Trophoblast cell (in vitro differentiated cells and primary cell): ENCODE measurements around the gene PTGR1.

Experiments
- DNase-seq, 2 donors: peaks; one replicate each; pipeline ENCODE4 v3.0.0-alpha.2; 2016
- H2AFZ ChIP-seq: 2 replicates; pipeline ENCODE4 v1.6.1; 2013; ENCODE audit warnings: low read length, moderate library complexity, mild to moderate bottlenecking; ENCODE audit not compliant: insufficient read depth, poor library complexity
- H2AK5ac ChIP-seq: 2 replicates; pipeline ENCODE4 v1.6.1; 2013; ENCODE audit warnings: mild to moderate bottlenecking, low read length
- H2BK120ac ChIP-seq: 2 replicates; pipeline ENCODE4 v1.6.1; 2013; ENCODE audit warnings: low read length, mild to moderate bottlenecking, moderate library complexity; ENCODE audit not compliant: insufficient read depth, poor library complexity
- H2BK12ac ChIP-seq: 2 replicates; pipeline ENCODE4 v1.6.1; 2013; ENCODE audit warnings: mild to moderate bottlenecking, low read length, moderate library complexity
- H2BK5ac ChIP-seq: 2 replicates; pipeline ENCODE4 v1.6.1; 2013; ENCODE audit warnings: low read length, low read depth, moderate library complexity, mild to moderate bottlenecking; ENCODE audit not compliant: poor library complexity
- H3K14ac ChIP-seq: 2 replicates; pipeline ENCODE4 v1.6.1; 2013; ENCODE audit warnings: mild to moderate bottlenecking, low read length
- H3K18ac ChIP-seq: 2 replicates; pipeline ENCODE4 v1.6.1; 2013; ENCODE audit warnings: mild to moderate bottlenecking, low read length
- H3K23ac ChIP-seq: 2 replicates; pipeline ENCODE4 v1.6.1; 2013; ENCODE audit warnings: low read length
- H3K27ac ChIP-seq: 2 replicates; pipeline ENCODE4 v1.5.1; 2013; ENCODE audit warnings: low read depth, mild to moderate bottlenecking, inconsistent platforms, low read length, moderate library complexity
- H3K27me3 ChIP-seq: 2 replicates; pipeline ENCODE4 v1.6.1; 2013; ENCODE audit warnings: inconsistent platforms, mild to moderate bottlenecking, low read length, moderate library complexity; ENCODE audit not compliant: insufficient read depth
- H3K36me3 ChIP-seq, 2 experiments: 1 replicate in 1 of 2; 2 replicates in 1 of 2; pipeline ENCODE4 v1.6.1; 2013; ENCODE audit warnings: low read length in 2 of 2, mild to moderate bottlenecking in 2 of 2, moderate library complexity in 1 of 2; ENCODE audit not compliant: insufficient read depth in 2 of 2, control insufficient read depth in 1 of 2
- H3K4ac ChIP-seq: 2 replicates; pipeline ENCODE4 v1.6.1; 2013; ENCODE audit warnings: low read depth, mild to moderate bottlenecking, low read length, moderate library complexity
- H3K4me1 ChIP-seq, 2 experiments: 1 replicate in 1 of 2; 2 replicates in 1 of 2; pipeline ENCODE4 v1.6.1; 2013; ENCODE audit warnings: low read length in 2 of 2, mild to moderate bottlenecking in 2 of 2, moderate library complexity in 1 of 2; ENCODE audit not compliant: insufficient read depth in 2 of 2, control insufficient read depth in 1 of 2
- H3K4me2 ChIP-seq: 2 replicates; pipeline ENCODE4 v1.6.1; 2013; ENCODE audit warnings: inconsistent platforms, mild to moderate bottlenecking, low read length, moderate library complexity
- H3K4me3 ChIP-seq: 2 replicates; pipeline ENCODE4 v1.5.1; 2013; ENCODE audit warnings: mild to moderate bottlenecking, low read depth, low read length, inconsistent platforms
- H3K79me1 ChIP-seq: one replicate; pipeline ENCODE4 v1.6.1; 2013; ENCODE audit warnings: low read length
- H3K79me2 ChIP-seq: 2 replicates; pipeline ENCODE4 v1.6.1; 2013; ENCODE audit warnings: low read length, mild to moderate bottlenecking; ENCODE audit not compliant: control insufficient read depth, insufficient read depth, poor library complexity
- H3K9ac ChIP-seq: 2 replicates; pipeline ENCODE4 v1.6.1; 2013; ENCODE audit warnings: mild to moderate bottlenecking, low read length
- H3K9me3 ChIP-seq: 2 replicates; pipeline ENCODE4 v1.6.1; 2013; ENCODE audit warnings: low read depth, mild to moderate bottlenecking, control low read depth, inconsistent platforms, low read length; ENCODE audit not compliant: insufficient read depth
- H4K12ac ChIP-seq: 2 replicates; pipeline ENCODE4 v1.6.1; 2013; ENCODE audit warnings: low read depth, mild to moderate bottlenecking, low read length, moderate library complexity
- H4K8ac ChIP-seq: 2 replicates; pipeline ENCODE4 v1.6.1; 2013; ENCODE audit warnings: low read depth, mild to moderate bottlenecking, low read length, moderate library complexity
- H4K91ac ChIP-seq: one replicate; pipeline ENCODE4 v1.6.1; 2013; ENCODE audit warnings: low read depth, mild to moderate bottlenecking, low read length, moderate library complexity
- WGBS: extraction: QIAGEN DNeasy Blood & Tissue Kit; methylation state at CpG from one replicate; pipeline ENCODE4 v1.1.7; 2013; ENCODE audit warnings: missing lambda C conversion rate; ENCODE audit not compliant: insufficient read length, insufficient coverage; ENCODE audit errors: extremely low coverage; 5-methylcytosine and 5-hydroxymethylcytosine counted together

PTGR1 gene

DNA sequence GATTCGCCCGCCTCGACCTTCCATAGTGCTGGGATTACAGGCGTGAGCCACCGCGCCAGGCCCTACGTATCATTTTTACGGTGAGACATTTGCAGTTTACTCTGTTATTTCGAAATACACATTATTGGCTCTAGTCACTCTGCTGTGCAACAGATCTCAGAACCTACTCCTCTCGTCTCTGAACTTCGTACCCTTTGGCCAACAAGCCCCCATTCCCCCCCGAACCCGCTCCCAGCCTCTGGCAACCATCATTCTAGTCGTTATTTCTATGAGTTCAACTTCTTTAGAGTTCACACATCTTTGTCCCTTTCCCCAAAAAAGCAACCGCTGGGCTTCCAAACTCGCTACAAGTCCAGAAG lies 735 bp downstream of the PTGR1 start:
- Histone ChIP-seq H3K36me3 (peaks cover 0 to 13% of the 10 kb centered on the region in 2 experiments), H3K27me3 (no peaks in the 10 kb centered on the region), H4K12ac (no peak overlapping the region), H3K14ac (no peak overlapping the region), H2BK5ac (no peak overlapping the region), H3K79me1 (peaks cover 2% of the 10 kb centered on the region), H3K4me3 (peak overlapping the region; percentile 70), H4K8ac (no peak overlapping the region), H3K18ac (no peak overlapping the region), H2AK5ac (no peak overlapping the region), H3K9me3 (no peaks in the 10 kb centered on the region), H2BK12ac (no peak overlapping the region), H3K9ac (no peak overlapping the region), H3K4me1 (peaks cover 0 to 4% of the 10 kb centered on the region in 2 experiments), H2AFZ (peak overlapping the region; percentile 43), H3K4ac (no peak overlapping the region), H4K91ac (no peak overlapping the region), H3K23ac (no peak overlapping the region), H3K4me2 (peak overlapping the region; percentile 90), H3K79me2 (no peaks in the 10 kb centered on the region), H3K27ac (no peak overlapping the region), H2BK120ac (no peak overlapping the region)
- DNase-seq = peak; percentile 33 to 58
- no CpG with 5 or more reads among the region's 16 CpGs for WGBS

DNA sequence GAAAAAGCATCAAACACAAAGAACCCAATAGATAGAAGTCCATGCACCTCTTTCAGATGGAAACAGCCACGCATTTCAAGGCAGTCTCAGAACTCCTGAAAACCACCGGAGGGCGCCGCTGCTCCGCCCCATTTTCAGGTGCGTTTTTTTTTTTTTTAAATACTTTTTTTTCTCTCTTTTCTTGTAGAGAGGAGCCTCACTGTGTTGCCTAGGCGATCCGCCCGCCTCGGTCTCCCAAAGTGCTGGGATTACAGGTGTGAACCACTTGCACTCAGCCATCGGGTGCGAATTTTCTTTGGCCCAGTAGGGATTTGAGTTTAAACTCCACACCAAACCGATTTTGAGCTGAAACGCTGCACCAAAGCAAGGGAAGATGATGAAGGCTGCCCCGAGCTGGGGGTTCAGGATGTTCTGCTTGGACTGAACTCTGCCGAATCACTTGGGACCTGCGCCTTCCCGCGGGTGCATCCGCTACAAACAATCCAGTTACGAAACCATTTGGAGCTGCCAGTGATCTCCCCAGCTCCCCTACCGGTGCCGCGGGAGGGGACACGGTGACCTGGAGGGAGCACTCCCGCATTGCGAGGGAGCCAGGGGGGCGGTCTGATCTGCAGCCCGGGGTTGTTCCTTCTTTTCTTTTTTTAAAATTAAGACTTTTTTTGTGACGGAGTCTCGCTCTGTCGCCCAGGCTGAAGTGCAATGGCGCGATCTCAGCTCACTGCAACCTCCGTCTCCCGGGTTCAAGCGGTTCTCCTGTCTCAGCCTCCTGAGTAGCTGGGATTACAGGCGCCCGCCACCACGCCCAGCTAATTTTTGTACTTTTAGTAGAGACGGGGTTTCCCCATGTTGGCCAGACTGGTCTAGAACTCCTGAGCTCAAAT lies 1.4 kb downstream of the PTGR1 start:
- peak; percentile 69 to 82 for DNase-seq
- Histone ChIP-seq H2BK120ac (no peak overlapping the region), H3K4ac (no peak overlapping the region), H3K9ac (peak overlapping the region; percentile 66), H4K8ac (peak overlapping the region; percentile 32), H2AK5ac (no peak overlapping the region), H3K4me1 (peaks cover 0 to 4% of the 10 kb centered on the region in 2 experiments), H4K91ac (no peak overlapping the region), H3K14ac (no peak overlapping the region), H3K79me1 (peaks cover 2% of the 10 kb centered on the region), H4K12ac (no peak overlapping the region), H3K9me3 (no peaks in the 10 kb centered on the region), H2AFZ (no peak overlapping the region), H3K4me2 (peak overlapping the region; percentile 90), H3K23ac (no peak overlapping the region), H2BK12ac (no peak overlapping the region), H3K27ac (no peak overlapping the region), H3K36me3 (peaks cover 2 to 13% of the 10 kb centered on the region in 2 experiments), H2BK5ac (no peak overlapping the region), H3K18ac (no peak overlapping the region), H3K79me2 (no peaks in the 10 kb centered on the region), H3K27me3 (no peaks in the 10 kb centered on the region), H3K4me3 (peak overlapping the region; percentile 65)
- no CpG with 5 or more reads among the region's 41 CpGs for WGBS

GRCh38 chr9:111588846-111589245 lies 10.6 kb downstream of the PTGR1 start:
- no peaks in the 10 kb centered on the region for H3K4me1 ChIP-seq
- H3K27ac ChIP-seq = no peak overlapping the region
- no peak overlapping the region for H3K4me3 ChIP-seq
- no peak overlapping the region for H2BK5ac ChIP-seq
- H3K4ac ChIP-seq = no peak overlapping the region
- no peak overlapping the region for H4K12ac ChIP-seq
- no peak overlapping the region for H4K8ac ChIP-seq
- H2BK120ac ChIP-seq = no peak overlapping the region
- H2AFZ ChIP-seq = no peak overlapping the region
- no peak overlapping the region for H3K23ac ChIP-seq
- no peak overlapping the region for H3K14ac ChIP-seq
- no peaks in the 10 kb centered on the region for H3K79me1 ChIP-seq
- H3K9me3 ChIP-seq = no peaks in the 10 kb centered on the region
- peaks cover 7 to 10% of the 10 kb centered on the region in 2 experiments for H3K36me3 ChIP-seq
- H4K91ac ChIP-seq = no peak overlapping the region
- H3K9ac ChIP-seq = no peak overlapping the region
- no peak overlapping the region for H3K4me2 ChIP-seq
- no peaks in the 10 kb centered on the region for H3K79me2 ChIP-seq
- DNase-seq = no peak
- no peaks in the 10 kb centered on the region for H3K27me3 ChIP-seq
- no CpG with 5 or more reads among the region's 5 CpGs for WGBS
- no peak overlapping the region for H2BK12ac ChIP-seq
- no peak overlapping the region for H3K18ac ChIP-seq
- H2AK5ac ChIP-seq = no peak overlapping the region

DNA sequence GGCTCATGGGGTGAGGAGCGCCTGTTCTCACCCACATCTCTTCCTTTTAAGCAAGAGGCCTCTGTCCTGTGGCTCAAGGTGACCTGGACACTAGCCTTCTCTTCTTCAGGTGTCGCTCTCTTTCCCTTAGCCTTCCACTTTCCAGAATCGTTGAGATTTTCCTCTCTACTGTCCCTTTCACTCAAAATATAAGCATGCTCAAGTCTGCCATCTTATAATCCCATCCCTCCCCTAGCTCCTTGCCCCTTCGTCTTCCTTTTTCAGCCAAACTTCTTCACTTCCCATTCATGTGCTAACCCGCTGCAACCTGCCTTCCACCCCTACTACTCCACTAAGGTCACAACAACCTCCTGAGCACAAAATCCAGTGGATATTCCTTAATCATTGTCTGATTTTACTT lies 13.1 kb downstream of the PTGR1 start:
- Histone ChIP-seq H3K23ac (no peak overlapping the region), H3K9me3 (no peaks in the 10 kb centered on the region), H3K27me3 (no peaks in the 10 kb centered on the region), H2BK120ac (no peak overlapping the region), H4K91ac (no peak overlapping the region), H3K4ac (no peak overlapping the region), H3K4me3 (no peak overlapping the region), H4K12ac (no peak overlapping the region), H3K27ac (no peak overlapping the region), H2AK5ac (no peak overlapping the region), H3K79me2 (no peaks in the 10 kb centered on the region), H2BK12ac (no peak overlapping the region), H3K4me1 (no peaks in the 10 kb centered on the region), H4K8ac (no peak overlapping the region), H2BK5ac (no peak overlapping the region), H2AFZ (no peak overlapping the region), H3K18ac (no peak overlapping the region), H3K4me2 (no peak overlapping the region), H3K79me1 (no peaks in the 10 kb centered on the region), H3K14ac (no peak overlapping the region), H3K36me3 (peaks cover 4 to 16% of the 10 kb centered on the region in 2 experiments), H3K9ac (no peak overlapping the region)
- no CpG with 5 or more reads among the region's 5 CpGs for WGBS
- DNase-seq = no peak
